Sigmoid colon (tissue), 4 donors: ENCODE results near the gene ARNT2.

Experiments used
- CTCF ChIP-seq, 4 experiments: fragments of 450-650 bp in 3 of 4; fragments of 200-600 bp in 1 of 4; IDR thresholded peaks; one replicate each; pipeline ENCODE4 v1.5.1; 2016 to 2019; ENCODE audit warnings: antibody characterized with exemption in 4 of 4, mild to moderate bottlenecking in 3 of 4, moderate library complexity in 2 of 4
- POLR2A ChIP-seq, 2 donors: fragments of 450-650 bp; IDR thresholded peaks; one replicate each; pipeline ENCODE4 v1.6.1; 2016; ENCODE audit warnings: antibody characterized with exemption in 2 of 2, mild to moderate bottlenecking in 2 of 2, moderate library complexity in 2 of 2
- POLR2AphosphoS5 ChIP-seq, 4 donors: sonication (generic); formaldehyde crosslinking; IDR thresholded peaks; one replicate each; pipeline ENCODE4 v1.6.1; 2017; ENCODE audit warnings: antibody characterized with exemption in 4 of 4

GRCh38 chr15:80424381-80424780 is 20.2 kb downstream of the ARNT2 start:
- TF ChIP-seq POLR2A (IDR thresholded peaks at IDR 0.05), result no peak
- TF ChIP-seq POLR2AphosphoS5 (IDR thresholded peaks at IDR 0.05), result no peak
- TF ChIP-seq CTCF (IDR thresholded peaks at IDR 0.05), result no peak
